ENCODE results near the gene RAE1. TPM values are rescaled to one million over a fixed set of nuclear protein-coding genes. Genes with fewer than 3 reads are reported as not detected.
A peak's percentile ranks its signal among the peaks of the same experiment; 100 is the strongest.

Gene RAE1
- total RNA-seq, 4 donors from 2014 or later, result 15.8 to 35.8 (median 20.6) TPM

DNA sequence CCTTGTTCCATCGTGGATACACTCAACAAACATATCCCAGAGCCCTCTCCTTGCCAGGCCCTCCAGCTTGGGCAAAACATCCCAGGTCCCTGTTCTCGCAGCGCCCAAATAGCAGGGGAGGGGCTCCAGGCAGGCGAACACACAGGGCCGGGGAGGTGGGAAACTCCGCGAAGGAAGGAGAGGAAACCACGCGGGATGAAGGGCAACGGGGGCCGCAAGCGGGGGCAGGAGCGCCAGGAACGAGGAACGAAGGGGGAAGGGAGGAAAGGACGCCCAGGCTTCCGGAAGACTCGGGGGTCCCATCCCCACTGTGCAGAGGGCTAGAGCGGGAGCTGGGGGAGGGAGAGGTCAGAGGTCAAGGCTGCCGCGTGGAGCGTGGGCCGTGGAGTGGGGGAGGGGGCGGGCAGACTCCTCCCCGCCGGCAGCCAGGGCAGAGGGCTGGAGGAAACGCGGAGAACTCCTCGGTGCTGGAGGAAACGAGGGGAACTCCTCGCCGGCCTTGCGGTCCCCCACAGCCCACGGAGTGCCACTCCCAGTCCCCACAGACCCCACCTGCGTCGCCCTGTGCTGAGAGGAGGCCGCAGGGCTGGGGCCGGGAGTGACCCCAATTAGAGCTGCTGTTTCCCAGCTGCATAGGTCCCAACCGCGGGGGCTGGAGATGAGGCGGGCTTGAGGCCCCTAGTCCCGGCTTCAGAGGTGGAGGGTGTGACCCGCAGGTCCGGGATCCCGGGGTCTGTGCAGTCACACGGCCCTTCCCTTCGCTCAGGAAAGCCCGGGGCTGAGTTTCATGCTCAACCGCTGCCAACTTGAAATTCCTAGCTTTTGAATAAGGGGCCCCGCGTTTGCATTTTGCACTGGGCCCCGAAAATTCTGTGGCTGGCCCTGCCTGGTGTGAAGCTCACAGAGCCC lies 38.9 kb downstream of the RAE1 start:
- H3K27me3 ChIP-seq, result no peaks in the 10 kb centered on the region
- peaks cover 43 to 44% of the 10 kb centered on the region in 2 donors for H3K4me1 ChIP-seq
- H3K36me3 ChIP-seq, result peaks cover 0 to 11% of the 10 kb centered on the region in 2 donors
- TF ChIP-seq POLR2A (IDR thresholded peaks at IDR 0.05), result no peak
- TF ChIP-seq, protein P1, sequence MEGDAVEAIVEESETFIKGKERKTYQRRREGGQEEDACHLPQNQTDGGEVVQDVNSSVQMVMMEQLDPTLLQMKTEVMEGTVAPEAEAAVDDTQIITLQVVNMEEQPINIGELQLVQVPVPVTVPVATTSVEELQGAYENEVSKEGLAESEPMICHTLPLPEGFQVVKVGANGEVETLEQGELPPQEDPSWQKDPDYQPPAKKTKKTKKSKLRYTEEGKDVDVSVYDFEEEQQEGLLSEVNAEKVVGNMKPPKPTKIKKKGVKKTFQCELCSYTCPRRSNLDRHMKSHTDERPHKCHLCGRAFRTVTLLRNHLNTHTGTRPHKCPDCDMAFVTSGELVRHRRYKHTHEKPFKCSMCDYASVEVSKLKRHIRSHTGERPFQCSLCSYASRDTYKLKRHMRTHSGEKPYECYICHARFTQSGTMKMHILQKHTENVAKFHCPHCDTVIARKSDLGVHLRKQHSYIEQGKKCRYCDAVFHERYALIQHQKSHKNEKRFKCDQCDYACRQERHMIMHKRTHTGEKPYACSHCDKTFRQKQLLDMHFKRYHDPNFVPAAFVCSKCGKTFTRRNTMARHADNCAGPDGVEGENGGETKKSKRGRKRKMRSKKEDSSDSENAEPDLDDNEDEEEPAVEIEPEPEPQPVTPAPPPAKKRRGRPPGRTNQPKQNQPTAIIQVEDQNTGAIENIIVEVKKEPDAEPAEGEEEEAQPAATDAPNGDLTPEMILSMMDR (IDR thresholded peaks at IDR 0.05 in 4 of 5, conservative IDR thresholded peaks at IDR 0.05 in 1 of 5), result no peak
- in situ Hi-C loops (cut with MboI; ENCODE audit: low sequenced_read_pairs in 4 of 4), result loop anchor here (5.0 to 25.0 kb wide), 4 partner anchors 102 to 822 kb away; partner anchors contain the start of gene PMEPA1 (in 1 of the 4)
- intact Hi-C loops (cut with DNase I; ENCODE audit: low total_unique reads), result loop anchor here (2.0 to 10.0 kb wide), 3 partner anchors 205 to 1505 kb away; partner anchors contain the start of gene PMEPA1
- no peak for ATAC-seq
- peak in 1 of 2 donors; percentile 30 for DNase-seq
- H3K27ac ChIP-seq, result peak overlapping the region; percentile 81 to 90 (median 84)
- no peaks in the 10 kb centered on the region for H3K9me3 ChIP-seq
- peak overlapping the region; percentile 48 to 60 (median 52) for H3K4me3 ChIP-seq

DNA sequence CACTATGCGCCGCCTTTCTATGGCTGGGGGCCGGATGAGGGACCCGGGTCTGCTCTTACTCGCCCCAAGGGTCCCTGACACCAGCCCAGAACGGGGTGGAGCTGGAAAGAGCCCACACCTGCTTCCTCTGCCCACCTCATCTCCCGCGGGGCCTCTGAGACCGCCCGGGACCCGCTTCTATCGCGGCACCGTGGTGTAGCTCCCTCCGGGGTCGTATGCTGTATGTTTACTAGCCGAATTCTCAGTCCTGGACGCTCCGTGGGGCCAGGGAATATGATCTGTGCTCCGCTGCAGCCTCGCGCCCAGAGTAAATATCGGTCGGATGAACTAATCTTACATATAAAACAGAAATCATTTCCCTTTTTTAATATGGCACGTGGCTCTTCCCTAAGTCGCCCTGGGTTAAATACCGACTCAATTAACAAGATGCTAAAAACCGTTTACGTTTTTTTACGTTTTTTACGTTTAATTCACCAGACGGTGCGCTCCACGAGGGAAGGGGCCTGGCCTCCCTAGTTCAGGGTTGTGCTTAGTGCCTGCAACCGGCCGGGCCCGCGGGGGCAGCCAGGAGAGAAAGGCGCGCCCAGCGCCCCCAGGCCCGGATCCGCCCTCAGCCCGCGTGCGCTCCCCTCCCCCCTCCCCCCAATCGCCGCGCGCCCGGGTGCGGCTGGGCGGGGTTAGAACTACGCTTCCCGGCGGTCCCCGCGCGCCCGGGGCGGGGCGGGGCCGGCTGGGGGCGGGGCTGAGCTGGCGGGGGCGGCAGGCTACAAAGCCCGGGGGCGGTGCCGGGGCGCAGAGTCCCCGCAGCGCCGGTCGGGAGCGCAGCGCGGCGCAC lies 39.8 kb downstream of the RAE1 start, which contains the start of gene RBM38:
Gene RBM38 (plus strand): TSS at position 793 of the 835 bp plus-strand sequence. CDS start 186 bp downstream, outside the sequence.
- intact Hi-C loops (cut with DNase I; ENCODE audit: low total_unique reads) (loop anchor here (2.0 to 10.0 kb wide), 2 partner anchors 320 to 1504 kb away; partner anchors contain the start of gene PMEPA1), in situ Hi-C loops (cut with MboI; ENCODE audit: low sequenced_read_pairs in 4 of 4) (loop anchor here in 3 of 4 donors (25.0 kb wide), 2 partner anchors 321 to 821 kb away; partner anchors contain the start of gene PMEPA1 (in 1 of the 3))
- Histone ChIP-seq H3K36me3 (peaks cover 0 to 11% of the 10 kb centered on the region in 2 donors), H3K27ac (peak within 1 kb of the TSS; percentile 96 to 99 (median 98)), H3K27me3 (no peaks in the 10 kb centered on the region), H3K4me1 (peaks cover 50 to 52% of the 10 kb centered on the region in 2 donors), H3K9me3 (no peaks in the 10 kb centered on the region), H3K4me3 (peak within 1 kb of the TSS; percentile 58 to 82 (median 74))
- DNase-seq, result peak in 1 of 2 donors; percentile 71
- peak; percentile 28 to 38 for ATAC-seq
- peak; percentile 25 to 46 for TF ChIP-seq POLR2A (IDR thresholded peaks at IDR 0.05)
- TF ChIP-seq, protein P1 (IDR thresholded peaks at IDR 0.05 in 4 of 5, conservative IDR thresholded peaks at IDR 0.05 in 1 of 5), result no peak

DNA sequence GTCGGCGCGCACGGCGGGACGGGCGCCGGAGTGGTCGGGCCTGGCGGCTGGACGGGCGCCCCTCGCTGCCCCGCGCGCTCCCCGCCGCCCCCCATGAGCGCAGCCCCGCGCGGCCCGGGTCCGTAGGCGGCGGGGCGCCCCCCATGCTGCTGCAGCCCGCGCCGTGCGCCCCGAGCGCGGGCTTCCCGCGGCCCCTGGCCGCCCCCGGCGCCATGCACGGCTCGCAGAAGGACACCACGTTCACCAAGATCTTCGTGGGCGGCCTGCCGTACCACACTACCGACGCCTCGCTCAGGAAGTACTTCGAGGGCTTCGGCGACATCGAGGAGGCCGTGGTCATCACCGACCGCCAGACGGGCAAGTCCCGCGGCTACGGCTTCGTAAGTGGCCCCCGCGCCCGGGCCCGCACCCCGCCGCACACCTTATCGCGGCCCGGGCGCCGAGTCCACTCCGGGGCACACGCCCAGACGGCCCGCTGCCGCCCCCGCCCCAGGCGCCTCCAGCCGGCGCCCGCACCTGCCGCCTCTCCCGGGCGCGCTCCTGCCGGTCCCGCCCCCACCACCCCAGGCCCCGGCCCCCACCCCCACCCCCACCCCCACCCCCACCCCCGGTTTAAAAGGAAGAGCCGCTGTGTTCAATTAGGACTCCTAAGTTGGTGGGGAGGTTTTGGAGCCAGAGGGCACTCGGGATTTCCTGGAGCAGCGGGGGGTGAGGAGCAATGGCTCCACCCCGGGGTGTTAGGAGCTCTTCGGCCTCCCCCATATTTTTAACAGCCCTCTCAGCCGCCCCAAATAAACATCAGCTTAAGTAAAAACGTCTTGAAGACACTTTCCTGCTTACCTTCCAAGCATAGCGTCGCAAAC lies 40.6 kb downstream of the RAE1 start:
- H3K36me3 ChIP-seq, result peaks cover 0 to 11% of the 10 kb centered on the region in 2 donors
- no peaks in the 10 kb centered on the region for H3K27me3 ChIP-seq
- intact Hi-C loops (cut with DNase I; ENCODE audit: low total_unique reads), result loop anchor here (2.0 to 10.0 kb wide), 3 partner anchors 83 to 1503 kb away; partner anchors contain the start of gene PMEPA1
- ATAC-seq (peak; percentile 1 to 3), DNase-seq (peak in 1 of 2 donors; percentile 49)
- peaks cover 59 to 61% of the 10 kb centered on the region in 2 donors for H3K4me1 ChIP-seq
- H3K27ac ChIP-seq, result peak overlapping the region; percentile 96 to 99 (median 98)
- no peaks in the 10 kb centered on the region for H3K9me3 ChIP-seq
- in situ Hi-C loops (cut with MboI; ENCODE audit: low sequenced_read_pairs in 4 of 4), result loop anchor here in 3 of 4 donors (25.0 kb wide), 2 partner anchors 321 to 821 kb away; partner anchors contain the start of gene PMEPA1 (in 1 of the 3)
- H3K4me3 ChIP-seq, result peak overlapping the region; percentile 57 to 82 (median 74)
- TF ChIP-seq, protein P1 (IDR thresholded peaks at IDR 0.05 in 4 of 5, conservative IDR thresholded peaks at IDR 0.05 in 1 of 5), result no peak
- TF ChIP-seq POLR2A (IDR thresholded peaks at IDR 0.05), result peak; percentile 57 to 71
